ENCODE results near the gene NUP210. TPM values are rescaled to one million over a fixed set of nuclear protein-coding genes. Genes with fewer than 3 reads are reported as not detected.

The NUP210 gene
- total RNA-seq, 1 experiment from 2014 or later: 8.4 TPM

GRCh38 chr3:13274551-13275332 is 145.4 kb downstream of the NUP210 start:
- Mint-ChIP-seq H3K4me3 (ENCODE audit: unreplicated experiment) (no peak overlapping the region), H3K27me3 (ENCODE audit: insufficient read depth, unreplicated experiment) (peaks cover 15% of the 10 kb centered on the region), H3K9me3 (ENCODE audit: unreplicated experiment) (no peaks in the 10 kb centered on the region), H3K27ac (ENCODE audit: low read depth, unreplicated experiment) (peak overlapping the region; percentile 36), H3K36me3 (ENCODE audit: insufficient read depth, unreplicated experiment) (no peaks in the 10 kb centered on the region), H3K4me1 (ENCODE audit: insufficient read depth, unreplicated experiment) (no peaks in the 10 kb centered on the region)
- intact Hi-C loops (cut with micrococcal nuclease): no loop called here
- no peak for DNase-seq (ENCODE audit: unreplicated experiment)
- no TSS peak for BruUV-seq (replicated peaks)
- ChIA-PET POLR2A (no interaction called here), CTCF (no interaction called here)
- TF ChIP-seq, protein P1, sequence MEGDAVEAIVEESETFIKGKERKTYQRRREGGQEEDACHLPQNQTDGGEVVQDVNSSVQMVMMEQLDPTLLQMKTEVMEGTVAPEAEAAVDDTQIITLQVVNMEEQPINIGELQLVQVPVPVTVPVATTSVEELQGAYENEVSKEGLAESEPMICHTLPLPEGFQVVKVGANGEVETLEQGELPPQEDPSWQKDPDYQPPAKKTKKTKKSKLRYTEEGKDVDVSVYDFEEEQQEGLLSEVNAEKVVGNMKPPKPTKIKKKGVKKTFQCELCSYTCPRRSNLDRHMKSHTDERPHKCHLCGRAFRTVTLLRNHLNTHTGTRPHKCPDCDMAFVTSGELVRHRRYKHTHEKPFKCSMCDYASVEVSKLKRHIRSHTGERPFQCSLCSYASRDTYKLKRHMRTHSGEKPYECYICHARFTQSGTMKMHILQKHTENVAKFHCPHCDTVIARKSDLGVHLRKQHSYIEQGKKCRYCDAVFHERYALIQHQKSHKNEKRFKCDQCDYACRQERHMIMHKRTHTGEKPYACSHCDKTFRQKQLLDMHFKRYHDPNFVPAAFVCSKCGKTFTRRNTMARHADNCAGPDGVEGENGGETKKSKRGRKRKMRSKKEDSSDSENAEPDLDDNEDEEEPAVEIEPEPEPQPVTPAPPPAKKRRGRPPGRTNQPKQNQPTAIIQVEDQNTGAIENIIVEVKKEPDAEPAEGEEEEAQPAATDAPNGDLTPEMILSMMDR (IDR thresholded peaks at IDR 0.05; ENCODE audit: unreplicated experiment): no peak

DNA sequence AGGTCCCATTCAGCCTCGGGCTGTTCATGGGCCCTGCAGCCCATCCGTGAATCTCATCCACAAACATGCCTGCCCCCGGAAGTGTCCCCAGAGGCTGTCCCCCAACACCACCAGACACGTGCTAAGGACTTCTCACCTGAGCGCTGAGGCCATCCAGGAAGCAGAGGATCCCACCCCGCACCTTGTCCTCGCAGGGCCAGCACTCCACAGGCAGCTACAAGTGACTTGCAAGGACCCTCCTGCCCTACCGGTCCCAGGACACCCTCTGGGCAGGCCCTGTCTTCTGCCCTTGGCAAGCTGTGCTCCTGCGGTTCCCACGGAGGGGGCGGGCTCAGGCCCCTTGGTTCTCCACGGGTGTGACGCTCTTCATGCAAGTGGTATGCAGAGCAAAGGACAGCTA is 146.0 kb downstream of the NUP210 start:
- ChIA-PET POLR2A (no interaction called here), CTCF (no interaction called here)
- TF ChIP-seq, protein P1 (IDR thresholded peaks at IDR 0.05; ENCODE audit: unreplicated experiment): no peak
- H3K36me3 Mint-ChIP-seq (ENCODE audit: insufficient read depth, unreplicated experiment): no peaks in the 10 kb centered on the region
- no peaks in the 10 kb centered on the region for H3K4me1 Mint-ChIP-seq (ENCODE audit: insufficient read depth, unreplicated experiment)
- no peak overlapping the region for H3K4me3 Mint-ChIP-seq (ENCODE audit: unreplicated experiment)
- H3K27ac Mint-ChIP-seq (ENCODE audit: low read depth, unreplicated experiment): no peak overlapping the region
- intact Hi-C loops (cut with micrococcal nuclease): no loop called here
- peaks cover 15% of the 10 kb centered on the region for H3K27me3 Mint-ChIP-seq (ENCODE audit: insufficient read depth, unreplicated experiment)
- BruUV-seq (replicated peaks): no TSS peak
- no peak for DNase-seq (ENCODE audit: unreplicated experiment)
- H3K9me3 Mint-ChIP-seq (ENCODE audit: unreplicated experiment): no peaks in the 10 kb centered on the region

DNA sequence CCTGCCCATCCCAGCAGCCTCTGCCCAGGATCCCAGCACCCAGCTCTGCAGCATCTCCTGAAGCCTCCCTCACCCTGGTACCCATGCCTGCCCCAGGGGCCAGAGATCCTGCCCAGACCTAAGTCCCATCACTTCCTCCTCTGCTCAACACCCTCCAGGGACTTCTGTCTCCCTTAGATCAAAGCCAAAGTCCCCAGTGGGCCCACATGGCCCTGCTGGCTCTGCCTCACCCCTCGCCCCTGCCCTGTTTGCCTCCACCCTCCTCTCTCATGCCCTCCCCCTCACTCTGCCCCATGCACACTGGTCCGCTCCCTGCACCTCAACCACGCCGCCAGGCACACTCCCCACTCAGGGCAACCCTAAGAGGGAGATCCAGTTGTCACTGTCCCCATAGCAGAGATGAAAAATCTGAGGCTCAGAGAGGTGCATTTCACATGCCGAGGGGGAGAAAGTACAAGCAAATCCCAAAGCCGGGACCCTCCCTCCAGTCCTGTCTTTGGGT is 146.5 kb downstream of the NUP210 start:
- TF ChIP-seq, protein P1 (IDR thresholded peaks at IDR 0.05; ENCODE audit: unreplicated experiment): no peak
- DNase-seq (ENCODE audit: unreplicated experiment): no peak
- no peak overlapping the region for H3K4me3 Mint-ChIP-seq (ENCODE audit: unreplicated experiment)
- intact Hi-C loops (cut with micrococcal nuclease): no loop called here
- H3K9me3 Mint-ChIP-seq (ENCODE audit: unreplicated experiment): no peaks in the 10 kb centered on the region
- ChIA-PET POLR2A (no interaction called here), CTCF (no interaction called here)
- no peak overlapping the region for H3K27ac Mint-ChIP-seq (ENCODE audit: low read depth, unreplicated experiment)
- H3K27me3 Mint-ChIP-seq (ENCODE audit: insufficient read depth, unreplicated experiment): peaks cover 15% of the 10 kb centered on the region
- no peaks in the 10 kb centered on the region for H3K4me1 Mint-ChIP-seq (ENCODE audit: insufficient read depth, unreplicated experiment)
- H3K36me3 Mint-ChIP-seq (ENCODE audit: insufficient read depth, unreplicated experiment): no peaks in the 10 kb centered on the region
- BruUV-seq (replicated peaks): no TSS peak

DNA sequence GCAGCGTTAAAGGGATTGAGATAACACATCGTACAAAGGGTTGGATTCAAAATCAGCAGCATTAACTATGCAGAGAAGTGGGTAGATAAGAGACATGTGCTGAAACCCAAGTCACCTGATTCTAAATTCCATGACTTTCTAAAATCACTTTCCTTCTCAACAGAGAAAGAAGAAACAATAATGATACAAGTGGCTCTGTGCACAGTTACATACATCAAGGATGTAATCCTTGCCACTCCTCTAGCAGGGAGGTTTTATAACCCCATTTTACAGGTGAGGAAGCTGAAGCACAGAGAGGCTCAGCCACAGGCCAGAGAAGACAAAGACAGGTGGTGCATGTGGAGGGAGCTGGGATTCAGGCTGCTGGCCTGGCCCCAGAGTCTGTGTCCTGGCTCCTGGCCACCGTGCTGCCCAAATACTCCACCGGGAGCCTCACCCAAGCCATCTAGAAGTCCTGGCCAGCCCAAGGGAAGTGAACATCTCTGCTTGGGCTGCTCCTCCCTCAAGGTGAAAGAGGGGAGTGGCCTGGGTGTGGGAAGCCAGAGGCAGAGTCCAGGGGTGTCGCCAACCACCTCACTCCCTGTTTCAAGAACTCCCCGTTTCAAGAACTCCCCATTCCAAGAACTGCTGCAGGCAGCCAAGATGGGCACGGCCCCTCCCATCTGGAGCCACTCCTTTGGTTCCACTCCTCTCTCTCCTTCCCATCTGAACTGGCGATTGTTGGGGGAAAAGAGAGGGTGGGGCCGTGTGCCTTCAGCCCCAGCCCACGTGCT is 147.1 kb downstream of the NUP210 start:
- no peaks in the 10 kb centered on the region for H3K36me3 Mint-ChIP-seq (ENCODE audit: insufficient read depth, unreplicated experiment)
- H3K9me3 Mint-ChIP-seq (ENCODE audit: unreplicated experiment): no peaks in the 10 kb centered on the region
- no TSS peak for BruUV-seq (replicated peaks)
- POLR2A ChIA-PET: no interaction called here
- CTCF ChIA-PET: no interaction called here
- intact Hi-C loops (cut with micrococcal nuclease): no loop called here
- H3K4me1 Mint-ChIP-seq (ENCODE audit: insufficient read depth, unreplicated experiment): no peaks in the 10 kb centered on the region
- no peak for DNase-seq (ENCODE audit: unreplicated experiment)
- H3K27me3 Mint-ChIP-seq (ENCODE audit: insufficient read depth, unreplicated experiment): peaks cover 14% of the 10 kb centered on the region
- TF ChIP-seq, protein P1 (IDR thresholded peaks at IDR 0.05; ENCODE audit: unreplicated experiment): no peak
- no peak overlapping the region for H3K27ac Mint-ChIP-seq (ENCODE audit: low read depth, unreplicated experiment)
- no peak overlapping the region for H3K4me3 Mint-ChIP-seq (ENCODE audit: unreplicated experiment)

Data from MCF 10A (cell line).